ENCODE data around the gene LAMA2. TPM values are rescaled to one million over a fixed set of nuclear protein-coding genes. Genes with fewer than 3 reads are reported as not detected.

The LAMA2 gene
- total and polyA plus RNA-seq, 2 of the 13 experiments (the other 11 are each of a cell fraction or from before 2014, with no cell fraction given): 0.11 to 0.28 TPM

- TF ChIP-seq TRIM22 (IDR thresholded peaks at IDR 0.05) (no peak), PAF1 (CRISPR knock-in tag; IDR thresholded peaks at IDR 0.05) (no peak), REST (IDR thresholded peaks at IDR 0.05; ENCODE audit: borderline replicate concordance in 1 of 2, low read depth in 1 of 2, low read length in 2 of 2) (no peak), ARID5B (CRISPR knock-in tag; IDR thresholded peaks at IDR 0.05) (no peak)
Observed at GRCh38 chr6:129369737-129370136, 486.8 kb downstream of the LAMA2 start (continued).

Data from HepG2 (cell line).